ENCODE results near the gene HEPN1.

Gene HEPN1

GRCh38 chr11:124886476-124886875, 32.6 kb upstream of the HEPN1 start:
- DNase-seq = no peak

GRCh38 chr11:124886978-124887666, 31.9 kb upstream of the HEPN1 start:
- DNase-seq = no peak

GRCh38 chr11:124887667-124888013, 31.4 kb upstream of the HEPN1 start:
- no peak for DNase-seq

- DNase-seq = no peak
These were observed 29.6 kb upstream of the HEPN1 start for GRCh38 chr11:124889191-124890091.

- peak; percentile 22 for DNase-seq
These were observed 28.9 kb upstream of the HEPN1 start for GRCh38 chr11:124890151-124890550.

- DNase-seq = no peak
These were observed 28.2 kb upstream of the HEPN1 start for GRCh38 chr11:124890683-124891372.

- DNase-seq = no peak
These were observed 27.6 kb upstream of the HEPN1 start for GRCh38 chr11:124891373-124891861.

GRCh38 chr11:124892146-124892545, 26.9 kb upstream of the HEPN1 start:
- no peak for DNase-seq

- DNase-seq = no peak
These were observed 26.1 kb upstream of the HEPN1 start for GRCh38 chr11:124892750-124893454.

- no peak for DNase-seq
These were observed 25.2 kb upstream of the HEPN1 start for GRCh38 chr11:124893781-124894401.

- DNase-seq = no peak
These were observed 24.2 kb upstream of the HEPN1 start for GRCh38 chr11:124894606-124895430.

- no peak for DNase-seq
These were observed 23.5 kb upstream of the HEPN1 start for GRCh38 chr11:124895471-124895971.

- DNase-seq = no peak
These were observed 22.8 kb upstream of the HEPN1 start for GRCh38 chr11:124896071-124896750.

- DNase-seq = no peak
These were observed 22.1 kb upstream of the HEPN1 start for GRCh38 chr11:124896821-124897391.

- no peak for DNase-seq
These were observed 21.3 kb upstream of the HEPN1 start, which contains the start of gene ROBO4 for GRCh38 chr11:124897674-124898262. Gene ROBO4, minus strand, starts transcription at chr11:124897865. Its CDS starts 70 bp downstream, at chr11:124897795.

- DNase-seq = peak; percentile 82
These were observed 20.8 kb upstream of the HEPN1 start for GRCh38 chr11:124898263-124898680.

GRCh38 chr11:124898711-124899110, 20.3 kb upstream of the HEPN1 start:
- no peak for DNase-seq

- DNase-seq = no peak
These were observed 19.5 kb upstream of the HEPN1 start for GRCh38 chr11:124899383-124900145.

GRCh38 chr11:124900464-124900863, 18.6 kb upstream of the HEPN1 start:
- DNase-seq = no peak
